GM19025 (cell line): ENCODE results near the gene C5orf46.
"Not testable (repeated sequence)": the region's sequence is repeated elsewhere in the genome, so short reads cannot be mapped to it uniquely, and the experiment has no call there.

ENCODE experiments used
- ATAC-seq: cut with Tn5 transposase; IDR thresholded peaks from one replicate; pipeline ENCODE4 v1.9.1; 2021; ENCODE audit warnings: mild to moderate bottlenecking, low read depth, moderate library complexity; ENCODE audit not compliant: unreplicated experiment

The C5orf46 gene

DNA sequence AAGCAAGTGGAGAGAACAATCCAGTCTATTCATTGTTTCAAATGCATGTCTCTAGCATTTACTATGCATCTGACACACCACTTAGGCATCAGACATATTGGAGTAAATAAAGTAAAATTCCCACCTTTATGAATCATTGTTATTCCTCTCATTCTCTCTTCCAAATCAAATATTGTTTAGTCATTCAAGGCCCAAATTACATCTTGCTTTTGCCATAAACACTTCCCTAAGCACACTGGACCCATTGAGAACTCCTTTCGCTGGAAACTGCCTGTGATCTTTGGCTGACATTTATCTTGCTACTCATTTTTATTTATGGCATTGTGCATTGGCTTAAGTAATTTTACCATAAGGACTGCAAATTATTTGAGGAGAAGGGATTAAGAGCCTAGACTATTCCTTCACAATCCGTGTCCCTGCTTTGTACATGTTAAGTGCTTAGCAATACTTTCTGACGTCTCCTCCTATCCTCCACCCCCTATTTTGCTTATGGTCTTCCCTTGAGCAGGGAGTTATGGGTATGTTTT is 7.4 kb downstream of the C5orf46 start:
- ATAC-seq, result no peak

DNA sequence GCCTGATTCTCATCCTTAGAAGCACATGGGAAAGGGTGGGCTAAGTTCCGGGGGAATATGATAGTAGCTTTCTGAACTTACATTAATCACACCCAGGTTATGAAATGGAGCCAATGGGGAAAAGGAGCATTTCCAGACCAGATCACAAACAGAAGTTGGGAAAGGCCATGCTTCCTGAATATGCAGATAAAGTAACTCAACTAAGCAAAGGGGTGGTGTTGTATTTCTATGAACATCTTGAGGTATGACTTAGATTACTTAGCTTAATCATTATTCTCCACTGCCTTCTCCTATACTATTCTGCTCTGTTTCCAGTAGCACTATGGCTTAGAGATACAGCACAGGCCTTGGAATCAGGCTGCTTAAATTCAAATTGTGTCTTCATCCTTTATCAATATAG is 10.5 kb downstream of the C5orf46 start:
- ATAC-seq, result no peak

DNA sequence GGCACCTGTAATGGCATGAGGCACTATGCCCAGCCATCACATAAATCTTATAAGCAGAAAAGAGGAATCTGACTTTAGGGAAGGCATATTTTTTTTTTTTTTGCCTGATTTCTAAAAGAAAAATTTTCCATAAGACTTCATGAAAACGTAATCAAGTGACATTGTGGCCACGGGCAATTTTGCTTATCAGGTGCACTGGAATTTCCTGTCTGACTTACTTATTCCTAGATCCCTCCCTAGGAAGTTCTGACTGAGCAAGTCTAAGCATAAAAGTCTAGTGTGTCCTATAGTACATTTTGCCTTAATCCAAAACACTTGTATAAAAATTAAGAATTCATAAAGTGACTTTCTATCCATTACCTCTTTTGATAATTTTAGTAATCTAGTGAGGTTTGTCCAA is 12.5 kb downstream of the C5orf46 start:
- ATAC-seq, result no peak

DNA sequence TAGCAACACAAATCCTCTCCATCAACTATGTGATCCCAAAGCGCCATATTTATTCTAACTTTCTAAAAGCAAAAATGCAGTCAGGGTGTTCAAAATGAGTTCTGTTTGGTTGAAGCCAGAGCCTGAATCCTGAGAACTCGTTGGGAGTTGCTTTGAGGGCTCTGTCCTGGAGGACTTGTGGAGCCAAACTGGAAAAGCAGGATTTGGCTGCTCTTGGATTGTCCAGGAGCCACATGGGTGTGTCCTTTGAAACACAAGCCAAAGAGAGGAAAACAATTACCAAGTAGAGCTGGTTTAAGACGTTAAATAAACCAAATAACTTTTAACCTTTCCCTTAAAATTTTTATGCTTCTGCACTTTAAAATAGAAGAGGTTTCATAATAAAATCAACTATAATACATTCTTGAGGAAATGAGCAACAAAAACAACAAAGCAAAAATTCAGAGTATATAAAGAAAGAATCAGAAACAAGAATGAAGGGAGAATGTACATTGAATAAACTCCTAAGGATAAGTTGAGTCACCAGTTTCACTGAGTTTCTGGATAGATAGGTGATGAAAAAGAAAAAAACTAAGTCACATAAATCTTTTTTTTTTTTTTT is 13.5 kb downstream of the C5orf46 start:
- ATAC-seq, result no peak

DNA sequence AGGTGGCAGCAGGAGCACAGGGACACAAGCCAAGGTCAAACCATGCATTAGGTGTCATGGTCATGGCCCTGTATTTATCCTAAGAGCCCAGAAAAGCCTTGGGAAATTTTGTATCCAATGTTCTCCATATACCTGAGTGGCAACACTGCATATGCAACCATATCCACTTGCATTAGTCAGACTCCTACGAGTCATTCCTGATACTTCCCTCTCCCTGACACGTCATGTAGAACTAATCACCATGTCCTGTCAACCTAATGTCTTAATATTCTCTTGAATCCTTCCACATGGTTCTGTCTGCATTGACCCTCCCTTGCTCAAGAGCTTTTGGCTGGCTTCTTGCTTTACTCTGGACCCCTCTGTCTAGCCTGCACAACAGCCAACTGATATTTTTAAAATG is 18.4 kb downstream of the C5orf46 start:
- no peak for ATAC-seq

DNA sequence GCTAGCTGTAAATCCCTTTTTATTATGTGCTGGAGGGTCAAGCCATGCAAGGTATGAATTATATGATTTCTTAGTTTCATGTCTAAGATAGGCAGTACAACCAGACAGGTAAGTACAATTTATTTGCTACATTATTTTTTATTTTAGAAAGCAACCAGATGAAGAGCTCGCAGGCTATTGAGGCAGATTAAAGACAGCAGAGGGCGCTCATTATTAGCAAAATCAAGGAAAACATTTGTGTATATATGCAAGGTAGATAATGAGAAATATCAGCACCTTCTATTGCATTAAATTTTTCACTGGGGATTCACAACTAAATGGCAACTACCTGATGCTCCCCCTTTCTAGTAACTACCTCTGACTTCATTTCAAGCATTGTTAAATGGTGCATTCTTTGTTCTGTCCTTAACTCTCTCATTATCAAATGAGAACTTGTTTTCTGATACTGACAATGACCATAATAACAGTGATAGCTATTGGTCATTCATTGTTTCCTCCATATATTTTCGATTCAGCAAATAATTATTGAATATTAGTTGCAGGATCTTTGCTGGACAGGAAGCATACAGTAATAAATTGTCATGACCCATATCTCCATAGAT is 19.2 kb downstream of the C5orf46 start:
- no peak for ATAC-seq

DNA sequence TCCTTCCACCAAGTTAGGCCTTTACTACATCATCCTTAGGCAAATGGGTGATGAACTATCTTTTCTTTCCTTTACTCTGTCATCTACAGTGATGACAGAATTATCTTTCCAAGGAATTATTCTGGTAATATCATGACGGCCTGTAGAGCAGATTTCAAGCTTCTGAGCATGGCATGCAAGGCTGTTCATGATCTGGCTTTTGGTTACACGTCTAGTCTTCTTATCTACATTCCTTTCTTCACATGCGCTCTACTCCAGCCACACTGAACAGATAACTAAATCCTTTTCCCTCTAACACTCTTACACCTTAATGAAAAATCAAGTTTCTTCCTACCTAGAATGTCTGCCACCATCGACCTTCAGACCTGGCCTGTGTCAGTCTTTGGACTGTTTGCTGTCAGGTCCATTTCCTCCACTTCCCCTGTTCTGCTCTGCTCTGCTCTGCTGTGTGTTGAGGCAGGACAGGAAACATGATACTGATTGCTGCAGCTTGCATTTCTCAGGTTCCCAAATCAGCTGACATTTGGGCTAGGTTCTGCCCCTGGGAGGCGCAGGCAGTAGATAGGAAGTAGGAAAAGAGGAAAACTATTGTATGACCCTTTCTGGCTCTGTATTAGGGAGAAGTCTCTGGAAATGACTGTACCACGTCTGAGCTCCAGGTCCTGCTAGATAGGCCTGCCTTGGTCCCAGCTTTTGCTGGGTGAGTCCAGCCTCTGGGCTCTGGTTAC is 23.6 kb downstream of the C5orf46 start:
- ATAC-seq, result no peak

DNA sequence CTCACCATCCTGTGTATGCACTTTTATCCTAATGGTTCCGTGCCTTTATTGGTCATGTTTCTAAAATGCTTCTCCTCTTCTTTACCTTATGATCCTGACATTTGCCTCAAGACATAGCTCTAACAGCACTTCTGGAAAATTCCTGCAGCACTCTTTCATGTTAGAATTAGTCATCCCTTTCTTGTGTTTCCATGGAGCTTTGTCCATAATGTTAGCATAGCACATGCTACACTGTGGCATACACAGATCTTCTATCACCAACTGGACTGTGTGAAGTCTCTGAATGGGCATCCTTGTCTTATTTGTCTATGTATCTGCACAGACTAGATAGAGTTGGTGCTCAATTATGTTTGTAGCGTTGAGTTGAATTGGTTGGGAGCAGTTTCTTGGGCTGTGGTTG is 25.9 kb downstream of the C5orf46 start:
- ATAC-seq, result no peak

DNA sequence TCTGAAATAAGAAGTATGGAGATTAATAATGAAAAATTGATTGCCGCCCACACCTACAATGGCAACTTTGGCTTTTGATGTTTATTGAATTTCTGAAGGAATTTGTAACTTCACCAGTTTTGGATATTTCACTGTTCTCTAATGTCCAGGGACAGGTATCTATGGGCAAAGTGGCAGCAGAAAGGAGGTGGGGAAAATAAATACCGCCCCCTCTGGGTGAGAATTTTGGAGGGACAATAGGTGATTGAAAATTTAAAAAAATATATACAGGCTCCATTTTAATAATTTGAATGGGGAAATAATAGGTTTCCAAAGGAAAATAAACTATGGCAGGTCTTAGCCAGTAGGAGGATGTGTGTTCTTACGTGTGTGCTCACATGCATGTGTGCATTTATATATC is 26.6 kb downstream of the C5orf46 start:
- no peak for ATAC-seq

DNA sequence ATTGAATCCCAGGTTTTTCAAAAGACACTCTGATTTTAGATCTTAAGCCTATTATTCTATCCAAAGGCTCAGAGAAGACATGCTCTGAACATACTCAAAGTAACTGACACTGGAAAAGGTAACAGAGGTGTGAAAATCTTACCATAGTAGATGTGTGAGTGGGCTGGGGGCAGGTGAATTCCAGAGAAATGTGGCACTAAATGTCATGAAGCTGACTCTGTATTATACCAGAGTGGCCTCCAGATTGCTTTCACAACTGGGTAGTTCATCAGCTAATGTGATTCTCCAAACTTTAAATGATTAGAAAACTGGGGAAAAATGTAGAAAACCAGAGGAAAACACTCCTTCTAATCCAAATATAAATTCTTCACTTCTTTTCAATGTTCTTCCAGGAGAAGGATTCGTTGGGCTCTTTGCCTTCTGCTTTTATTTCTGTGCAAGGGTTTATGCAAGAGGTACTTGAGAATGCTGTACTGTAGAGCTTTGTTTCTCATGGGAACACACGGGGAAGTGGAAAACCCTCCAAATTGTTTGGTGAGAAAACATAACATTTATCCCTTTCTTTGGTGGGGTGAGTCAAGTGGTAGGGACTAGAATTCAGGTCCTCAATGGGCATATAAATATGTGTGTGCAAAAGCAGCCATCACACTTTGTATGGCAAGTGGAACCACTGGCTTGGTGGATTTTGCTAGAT is 28.1 kb downstream of the C5orf46 start, which contains the start of gene SCGB3A2:
SCGB3A2 (plus strand) TSS at position 646 of the 694 bp plus-strand sequence. CDS start 93 bp downstream, outside the sequence.
- no peak for ATAC-seq

DNA sequence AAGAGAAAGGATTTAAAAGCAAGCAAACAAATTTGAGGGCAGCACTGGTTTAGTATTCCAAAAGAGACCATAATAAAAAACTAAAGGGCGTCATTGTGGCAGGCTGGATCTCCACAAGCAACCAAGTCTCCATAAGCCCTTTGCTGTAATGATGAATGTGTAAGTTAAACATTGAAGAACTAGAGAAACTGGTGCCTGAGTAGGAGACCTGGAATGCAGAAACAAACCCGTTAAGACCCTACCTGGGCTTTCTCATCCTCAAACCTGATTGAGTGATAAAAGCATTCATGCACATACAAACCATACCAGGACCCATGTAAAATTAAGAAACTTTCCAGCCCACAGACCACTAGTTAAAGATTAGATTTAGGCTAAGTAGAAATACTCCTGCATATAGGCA is 29.7 kb downstream of the C5orf46 start:
- no peak for ATAC-seq

DNA sequence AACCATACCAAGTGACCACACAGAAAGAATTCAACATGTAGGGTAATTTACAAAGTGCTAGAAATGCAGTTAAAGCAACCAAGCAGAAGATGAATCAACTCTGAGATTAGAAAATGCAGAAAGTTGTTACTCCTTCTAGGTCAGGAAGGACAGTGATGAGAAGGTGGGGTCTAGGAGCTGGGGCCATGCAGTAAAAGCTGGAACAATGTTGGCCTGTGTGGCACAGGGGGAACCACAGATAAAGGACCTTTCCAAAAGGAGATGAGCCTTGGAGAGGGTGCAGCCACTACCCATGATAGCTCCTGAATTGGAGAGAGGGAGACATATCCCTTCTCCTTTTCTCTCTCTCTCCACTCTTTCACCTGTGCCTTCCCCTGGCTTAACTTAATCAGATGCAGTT is 30.2 kb downstream of the C5orf46 start:
- ATAC-seq, result no peak

DNA sequence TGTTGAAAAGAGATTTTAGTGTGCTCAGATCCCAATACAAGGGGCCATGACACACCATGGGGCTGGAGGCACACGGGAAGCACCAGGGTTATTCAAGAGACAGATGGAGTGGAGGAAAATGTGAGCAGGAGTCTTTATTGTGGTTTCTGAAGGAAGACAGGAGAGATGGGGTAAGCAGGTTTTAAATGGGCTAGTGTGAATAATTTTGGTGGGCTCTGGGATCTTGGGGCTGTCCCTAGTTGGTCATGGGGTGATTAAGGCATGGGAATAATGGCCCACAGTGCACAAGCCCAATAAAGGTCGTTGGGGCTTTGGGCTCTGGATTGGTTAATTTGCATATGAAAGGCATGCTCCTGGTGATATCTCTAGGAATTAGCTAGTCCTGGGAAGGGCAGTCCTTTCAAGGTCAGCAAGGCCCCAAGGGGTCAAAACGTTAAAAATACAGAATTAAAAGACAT is 31.4 kb downstream of the C5orf46 start:
- ATAC-seq, result no peak

DNA sequence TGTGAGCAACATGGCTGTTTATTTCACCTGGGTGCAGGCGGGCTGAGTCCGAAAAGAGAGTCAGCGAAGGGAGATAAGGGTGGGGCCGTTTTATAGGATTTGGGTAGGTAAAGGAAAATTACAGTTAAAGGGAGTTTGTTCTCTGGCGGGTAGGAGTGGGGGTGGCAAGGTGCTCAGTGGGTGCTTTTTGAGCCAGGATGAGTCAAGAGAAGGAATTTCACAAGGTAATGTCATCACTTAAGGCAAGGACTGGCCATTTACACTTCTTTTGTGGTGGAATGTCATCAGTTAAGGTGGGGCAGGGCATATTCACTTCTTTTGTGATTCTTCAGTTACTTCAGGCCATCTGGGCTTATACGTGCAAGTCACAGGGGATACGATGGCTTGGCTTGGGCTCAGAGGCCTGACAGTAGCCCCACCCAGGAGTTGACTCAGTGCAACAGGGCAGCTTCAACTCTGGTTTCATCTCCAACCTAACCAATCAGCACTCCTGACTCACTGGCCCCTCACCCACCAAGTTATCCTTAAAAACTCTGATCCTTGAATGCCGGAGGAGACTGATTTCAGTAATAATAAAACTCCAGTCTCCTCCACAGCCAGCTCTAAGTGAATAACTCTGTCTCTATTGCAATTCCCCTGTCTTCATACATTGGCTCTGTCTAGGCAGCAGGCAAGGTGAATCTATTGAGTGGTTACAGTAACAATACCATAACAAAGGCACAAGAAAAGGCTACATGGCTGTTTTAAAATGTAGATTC is 32.0 kb downstream of the C5orf46 start:
- not testable (repeated sequence) for ATAC-seq

DNA sequence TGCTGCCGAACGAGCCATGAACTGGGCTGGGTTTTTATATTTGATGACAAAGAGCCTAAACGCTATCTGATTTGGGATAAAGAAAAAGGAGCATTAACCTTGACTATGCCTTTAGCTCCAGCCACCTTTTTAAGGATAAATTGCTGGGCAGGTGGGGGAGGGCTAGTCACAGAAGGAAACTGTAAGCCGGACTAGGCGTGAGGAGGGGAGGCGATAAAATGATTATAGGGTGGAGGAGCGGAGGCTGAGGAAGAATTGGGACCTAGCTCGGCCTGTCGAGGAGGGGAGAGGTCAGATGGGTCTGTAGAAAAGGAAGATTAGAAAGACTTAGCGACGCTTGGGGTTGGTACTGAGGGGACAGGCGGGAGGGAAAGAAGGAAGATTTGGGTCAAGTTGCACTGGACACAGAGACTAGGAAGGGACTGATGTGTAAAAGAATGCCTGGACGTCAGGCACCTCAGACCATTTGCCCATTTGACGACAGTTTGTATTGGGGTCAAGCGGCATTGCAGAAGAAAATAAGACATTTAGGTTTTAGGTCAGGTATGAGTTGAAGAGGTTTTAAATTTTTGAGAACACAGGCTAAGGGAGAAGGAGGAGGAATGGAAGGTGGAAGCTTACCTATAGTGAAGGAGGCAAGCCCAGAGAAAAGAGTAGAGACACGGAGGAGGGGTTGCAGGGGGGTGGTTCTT is 33.4 kb downstream of the C5orf46 start:
- not testable (repeated sequence) for ATAC-seq

DNA sequence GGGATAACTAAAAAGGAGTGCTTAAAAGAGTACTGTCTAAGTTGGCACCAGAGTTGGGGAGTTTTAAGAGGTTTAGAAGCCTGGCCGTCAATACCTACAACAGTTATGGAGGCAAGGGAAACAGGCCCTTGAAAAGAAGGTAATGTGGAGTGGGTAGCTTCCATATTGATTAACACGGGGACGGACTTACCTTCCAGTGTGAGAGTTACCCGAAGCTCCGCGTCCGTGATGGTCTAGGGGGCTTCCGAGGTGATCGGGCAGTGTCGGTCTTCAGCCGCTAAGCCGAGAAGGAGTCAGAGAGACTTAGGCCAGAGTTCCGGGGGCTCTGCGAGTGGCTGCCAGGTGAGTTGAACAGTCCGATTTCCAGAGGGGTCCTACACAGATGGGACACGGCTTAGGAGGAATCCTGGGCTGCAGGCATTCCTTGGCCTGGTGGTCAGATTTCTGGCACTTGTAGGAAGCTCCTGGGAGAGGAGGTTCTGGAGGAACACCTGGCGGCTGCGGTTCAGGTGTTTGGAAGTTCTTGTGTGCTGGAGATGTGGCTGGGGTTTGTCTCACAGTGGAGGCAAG is 34.3 kb downstream of the C5orf46 start:
- not testable (repeated sequence) for ATAC-seq

DNA sequence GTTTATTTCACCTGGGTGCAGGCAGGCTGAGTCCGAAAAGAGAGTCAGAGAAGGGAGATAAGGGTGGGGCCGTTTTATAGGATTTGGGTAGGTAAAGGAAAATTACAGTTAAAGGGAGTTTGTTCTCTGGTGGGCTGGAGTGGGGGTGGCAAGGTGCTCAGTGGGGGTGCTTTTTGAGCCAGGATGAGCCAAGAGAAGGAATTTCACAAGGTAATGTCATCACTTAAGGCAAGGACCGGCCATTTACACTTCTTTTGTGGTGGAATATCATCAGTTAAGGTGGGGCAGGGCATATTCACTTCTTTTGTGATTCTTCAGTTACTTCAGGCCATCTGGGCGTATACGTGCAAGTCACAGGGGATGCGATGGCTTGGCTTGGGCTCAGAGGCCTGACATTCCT is 36.4 kb downstream of the C5orf46 start:
- not testable (repeated sequence) for ATAC-seq

DNA sequence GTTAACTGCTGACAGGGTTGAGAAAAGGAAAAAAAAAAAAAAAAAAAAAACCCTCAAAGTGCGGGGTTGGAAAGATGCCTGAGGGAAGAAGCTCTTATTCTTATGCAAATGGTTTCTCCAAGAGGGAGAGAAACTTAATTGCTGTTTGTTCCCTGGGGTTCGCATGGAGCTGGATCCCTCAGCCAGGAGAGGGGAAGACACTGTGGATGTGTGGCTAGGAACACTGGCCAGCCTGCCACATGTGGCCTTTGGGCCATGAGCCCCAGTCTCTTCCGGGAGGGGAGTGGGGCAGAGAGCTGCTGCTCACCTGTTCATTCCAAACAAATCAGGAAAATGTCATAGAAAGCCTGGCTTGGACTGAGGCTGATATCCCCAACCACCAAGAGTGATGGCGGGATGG is 37.2 kb downstream of the C5orf46 start:
- no peak for ATAC-seq

DNA sequence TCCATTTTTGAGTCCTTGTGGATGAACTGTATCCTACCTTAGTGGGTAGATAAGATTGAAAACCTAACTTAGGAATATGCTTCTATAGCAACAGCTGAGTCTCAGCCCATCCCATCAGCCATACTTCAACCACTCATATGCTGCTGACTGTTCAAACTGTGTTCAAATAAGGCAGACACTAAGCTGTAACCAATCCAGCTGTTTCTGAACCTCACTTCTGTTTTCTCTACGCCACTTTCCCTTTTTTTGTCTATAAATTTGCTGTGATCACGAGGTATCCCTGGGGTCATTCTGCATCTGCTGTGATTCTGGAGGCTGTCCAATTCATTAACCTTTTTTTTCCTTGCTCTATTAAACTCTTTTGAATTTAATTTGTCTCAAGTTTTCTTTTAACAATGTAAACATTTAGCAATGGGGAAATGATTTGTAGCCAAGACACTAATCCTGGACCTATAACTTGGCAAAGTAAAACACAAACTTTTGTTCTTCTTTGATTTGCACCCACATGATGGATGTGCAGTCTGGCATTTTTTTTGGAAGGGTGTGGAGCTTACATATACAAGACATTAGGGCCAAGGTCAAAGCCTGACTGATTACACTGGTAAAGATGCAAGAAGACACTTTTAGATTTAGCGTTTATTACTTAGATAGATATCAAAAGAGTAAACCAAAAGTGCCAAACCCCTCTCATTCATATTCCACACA is 42.7 kb downstream of the C5orf46 start:
- no peak for ATAC-seq
